Jurkat, Clone E6-1 (cell line): ENCODE results near the gene CYSLTR1.
"Not testable (repeated sequence)": the region's sequence is repeated elsewhere in the genome, so short reads cannot be mapped to it uniquely, and the experiment has no call there.

Experiments
- DNase-seq: peaks from one replicate; pipeline ENCODE4 v3.0.0-alpha.2; 2011; ENCODE audit warnings: low read depth, low spot score
- H3K4me3 ChIP-seq: 2 replicates; pipeline ENCODE4 v1.5.1; 2011; ENCODE audit warnings: mild to moderate bottlenecking, low read length, control low read depth, moderate library complexity

CYSLTR1 gene

GRCh38 chrX:78283511-78283910 is 43.9 kb downstream of the CYSLTR1 start:
- no peak overlapping the region for H3K4me3 ChIP-seq
- no peak for DNase-seq

- DNase-seq = no peak
- H3K4me3 ChIP-seq = no peak overlapping the region
Observed at GRCh38 chrX:78237127-78237526, 90.3 kb downstream of the CYSLTR1 start.

GRCh38 chrX:78226047-78226446 is 101.4 kb downstream of the CYSLTR1 start:
- not testable (repeated sequence) for DNase-seq, H3K4me3 ChIP-seq
